HepG2 (cell line): Measurements from ENCODE around the gene TRIM74. TPM values are rescaled to one million over a fixed set of nuclear protein-coding genes. Genes with fewer than 3 reads are reported as not detected.
A peak's percentile ranks its signal among the peaks of the same experiment; 100 is the strongest.

Experiments used
- ATF1 ChIP-seq: IDR thresholded peaks from 2 replicates; pipeline ENCODE4 v1.6.1; 2016; ENCODE audit warnings: mild to moderate bottlenecking, control low read depth
- CREB1 ChIP-seq, 2 experiments: fragments of 450-650 bp in 1 of 2; IDR thresholded peaks; 2 replicates each; pipeline ENCODE4 v1.6.1; 2016 to 2017; ENCODE audit warnings: control low read depth in 1 of 2, mild to moderate bottlenecking in 1 of 2, missing compliant biosample characterization in 1 of 2, missing genetic modification characterization in 1 of 2
- FOXJ3 ChIP-seq: sonication (generic); formaldehyde crosslinking; IDR thresholded peaks from 2 replicates; pipeline ENCODE4 v1.4.0; 2020; ENCODE audit warnings: missing genetic modification reagents, mild to moderate bottlenecking, borderline replicate concordance
- GTF2F1 ChIP-seq: fragments of 150-350 bp; IDR thresholded peaks from 2 replicates; pipeline ENCODE4 v1.6.1; 2014; ENCODE audit warnings: low read length
- KLF13 ChIP-seq: sonication (generic); formaldehyde crosslinking; IDR thresholded peaks from 2 replicates; pipeline ENCODE4 v1.4.0; 2020; ENCODE audit warnings: mild to moderate bottlenecking, missing genetic modification reagents
- MTA1 ChIP-seq: sonication (generic); formaldehyde crosslinking; IDR thresholded peaks from 2 replicates; pipeline ENCODE4 v1.4.0; 2020; ENCODE audit warnings: missing genetic modification reagents, mild to moderate bottlenecking, borderline replicate concordance
- MXD4 ChIP-seq: IDR thresholded peaks from 2 replicates; pipeline ENCODE4 v1.6.1; 2016; ENCODE audit warnings: mild to moderate bottlenecking, missing biosample characterization, missing genetic modification reagents
- NCOA5 ChIP-seq: sonication (generic); formaldehyde crosslinking; IDR thresholded peaks from 2 replicates; pipeline ENCODE4 v1.4.0; 2020; ENCODE audit warnings: missing genetic modification reagents
- NFYC ChIP-seq: IDR thresholded peaks from 2 replicates; pipeline ENCODE4 v1.6.1; 2016; ENCODE audit warnings: missing genetic modification reagents, missing compliant biosample characterization
- PHF20 ChIP-seq: sonication (generic); formaldehyde crosslinking; IDR thresholded peaks from 2 replicates; pipeline ENCODE4 v1.5.0; 2020; ENCODE audit warnings: mild to moderate bottlenecking, missing genetic modification reagents
- POLR2AphosphoS2 ChIP-seq: IDR thresholded peaks from 2 replicates; pipeline ENCODE4 v1.6.1; 2011; ENCODE audit warnings: low read depth, low read length, improper control_type of control experiment
- SALL2 ChIP-seq: sonication (generic); formaldehyde crosslinking; IDR thresholded peaks from 2 replicates; pipeline ENCODE4 v1.8.1; 2023; ENCODE audit warnings: mild to moderate bottlenecking, missing genetic modification reagents, inconsistent platforms
- SMARCE1 ChIP-seq: fragments of 450-650 bp; IDR thresholded peaks from 2 replicates; pipeline ENCODE4 v1.6.1; 2017; ENCODE audit warnings: borderline replicate concordance
- SRY ChIP-seq: sonication (generic); formaldehyde crosslinking; IDR thresholded peaks from 2 replicates; pipeline ENCODE4 v1.8.0; 2022; ENCODE audit warnings: mild to moderate bottlenecking, missing genetic modification reagents
- ZIK1 ChIP-seq: sonication (generic); formaldehyde crosslinking; IDR thresholded peaks from 2 replicates; pipeline ENCODE4 v1.5.0; 2020; ENCODE audit warnings: mild to moderate bottlenecking, low read depth, missing genetic modification reagents, borderline replicate concordance
- ZMYM2 ChIP-seq: sonication (generic); formaldehyde crosslinking; IDR thresholded peaks from 2 replicates; pipeline ENCODE4 v1.8.0; 2022; ENCODE audit warnings: mild to moderate bottlenecking, missing genetic modification reagents
- ZNF333 ChIP-seq: sonication (generic); formaldehyde crosslinking; IDR thresholded peaks from 2 replicates; pipeline ENCODE4 v1.4.0; 2020; ENCODE audit warnings: mild to moderate bottlenecking, missing genetic modification reagents, borderline replicate concordance
- ZNF383 ChIP-seq: sonication (generic); formaldehyde crosslinking; IDR thresholded peaks from 2 replicates; pipeline ENCODE4 v1.4.0; 2020; ENCODE audit warnings: missing genetic modification reagents, mild to moderate bottlenecking, borderline replicate concordance
- ZNF451 ChIP-seq: sonication (generic); formaldehyde crosslinking; IDR thresholded peaks from 2 replicates; pipeline ENCODE4 v1.5.0; 2020; ENCODE audit warnings: mild to moderate bottlenecking, missing genetic modification reagents
- ZNF558 ChIP-seq: sonication (generic); formaldehyde crosslinking; IDR thresholded peaks from 2 replicates; pipeline ENCODE4 v1.9.0; 2022; ENCODE audit warnings: mild to moderate bottlenecking, missing genetic modification reagents, borderline replicate concordance
- ZNF567 ChIP-seq: sonication (generic); formaldehyde crosslinking; IDR thresholded peaks from 2 replicates; pipeline ENCODE4 v1.8.1; 2023; ENCODE audit warnings: mild to moderate bottlenecking, missing genetic modification reagents, borderline replicate concordance
- polyA plus RNA-seq, 8 experiments: library from polyadenylated mRNA; depleted of rRNA in 3 of 8; stranded (reverse) in 7 of 8; unstranded in 1 of 8; fragments of >200 nt; fragmentation: Illumina TruSeq in 4 of 8; extraction: Trizol in 4 of 8; gene quantifications; 2 replicates each; pipeline versions ENCODE4 v1.2.1 to v1.2.3, GENCODE V29; 2011 to 2016; ENCODE audit warnings: low read depth in 4 of 8, missing spikeins in 1 of 8, mixed read lengths in 1 of 8; ENCODE audit not compliant: insufficient read depth in 1 of 8
- total RNA-seq, 5 experiments: library from RNA; depleted of rRNA; stranded (reverse); fragments of >200 nt; fragmentation: Illumina TruSeq; extraction: Trizol; gene quantifications; 2 replicates each; pipeline ENCODE4 v1.2.3, GENCODE V29; 2016; ENCODE audit warnings: low read depth in 1 of 5
- TF ChIP-seq, protein P1 (sequence below): sonication (generic); formaldehyde crosslinking; IDR thresholded peaks from 2 replicates; pipeline ENCODE4 v1.8.0; 2022; ENCODE audit warnings: low read depth, missing genetic modification reagents
- TF ChIP-seq, protein P2 (sequence below): IDR thresholded peaks from 2 replicates; pipeline ENCODE4 v1.6.1; 2016; ENCODE audit warnings: missing genetic modification reagents, missing compliant biosample characterization
- TF ChIP-seq, protein P3 (sequence below): sonication (generic); formaldehyde crosslinking; IDR thresholded peaks from 2 replicates; pipeline ENCODE4 v1.4.0; 2020; ENCODE audit warnings: missing genetic modification reagents
- TF ChIP-seq, protein P4 (sequence below): sonication (generic); formaldehyde crosslinking; IDR thresholded peaks from 2 replicates; pipeline ENCODE4 v1.4.0; 2020; ENCODE audit warnings: mild to moderate bottlenecking, low read depth, missing genetic modification reagents
- TF ChIP-seq, protein P5 (sequence below): sonication (generic); formaldehyde crosslinking; IDR thresholded peaks from 2 replicates; pipeline ENCODE4 v1.5.0; 2020; ENCODE audit warnings: missing genetic modification reagents, mild to moderate bottlenecking, borderline replicate concordance

Gene TRIM74
- total and polyA plus RNA-seq, 2 of the 13 experiments (the other 11 are each of a cell fraction or from before 2014, with no cell fraction given), result 0.51 to 1.4 TPM

DNA sequence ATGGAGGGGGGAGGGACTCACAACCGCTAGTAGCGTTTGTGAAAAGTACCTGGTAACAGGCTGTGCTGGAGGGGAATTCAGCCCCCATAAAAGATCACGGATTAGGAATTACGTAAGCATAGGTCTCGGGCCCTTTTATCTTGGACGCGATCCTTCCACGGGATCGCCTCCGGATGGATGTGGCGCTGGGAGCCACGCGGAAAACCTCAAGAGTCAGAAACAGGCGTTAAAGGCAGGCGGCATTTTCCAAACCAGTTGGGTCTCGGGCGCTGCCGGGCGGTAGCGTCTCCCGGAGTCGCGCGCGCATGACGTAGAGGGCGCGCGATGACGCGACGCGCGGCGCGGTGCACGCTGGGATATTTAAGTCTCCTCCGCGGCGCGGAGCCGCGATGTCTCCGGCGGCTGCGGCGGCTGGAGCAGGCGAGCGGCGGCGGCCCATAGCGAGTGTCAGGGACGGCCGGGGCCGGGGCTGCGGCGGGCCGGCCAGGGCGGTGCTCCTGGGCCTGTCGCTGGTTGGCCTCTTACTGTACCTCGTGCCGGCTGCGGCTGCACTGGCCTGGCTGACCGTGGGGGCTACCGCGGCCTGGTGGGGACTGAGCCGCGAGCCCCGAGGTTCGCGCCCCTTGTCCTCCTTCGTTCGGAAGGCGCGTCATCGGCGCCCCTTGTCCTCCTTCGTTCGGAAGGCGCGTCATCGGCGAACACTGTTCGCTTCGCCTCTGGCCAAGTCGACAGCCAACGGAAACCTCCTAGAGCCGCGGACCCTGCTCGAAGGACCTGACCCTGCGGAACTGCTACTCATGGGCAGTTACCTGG, 44.3 kb downstream of the TRIM74 start, which contains the start of gene POM121 (continued):
- TF ChIP-seq POLR2AphosphoS2 (peak; percentile 44; the same call in 1 of the 2 replicates), ZNF567 (CRISPR knock-in tag) (no peak), NCOA5 (no peak), ZMYM2 (CRISPR knock-in tag) (no peak), ATF1 (CRISPR knock-in tag) (peak; percentile 98), SALL2 (CRISPR knock-in tag) (peak; percentile 76), ZNF558 (CRISPR knock-in tag) (no peak), GTF2F1 (no peak), ZNF383 (CRISPR knock-in tag) (no peak), MTA1 (CRISPR knock-in tag) (peak; percentile 68; the same call in 1 of the 2 replicates), ZNF451 (CRISPR knock-in tag) (no peak), NFYC (CRISPR knock-in tag) (peak; percentile 31; the same call in 1 of the 2 replicates), PHF20 (peak; percentile 92), SMARCE1 (no peak), ZNF333 (CRISPR knock-in tag) (no peak; the same call in 1 of the 2 replicates), CREB1 (IDR thresholded peaks at IDR 0.05) (peak; percentile 98), CREB1 (CRISPR knock-in tag; IDR thresholded peaks at IDR 0.05) (peak; percentile 97), ZIK1 (CRISPR knock-in tag) (no peak), MXD4 (CRISPR knock-in tag) (peak; percentile 80; the same call in 1 of the 2 replicates), KLF13 (CRISPR knock-in tag) (0 out of 2 replicates have a peak, but pooled peaks have one; percentile 44), SRY (CRISPR knock-in tag) (no peak), FOXJ3 (CRISPR knock-in tag) (no peak)
- TF ChIP-seq, protein P1, sequence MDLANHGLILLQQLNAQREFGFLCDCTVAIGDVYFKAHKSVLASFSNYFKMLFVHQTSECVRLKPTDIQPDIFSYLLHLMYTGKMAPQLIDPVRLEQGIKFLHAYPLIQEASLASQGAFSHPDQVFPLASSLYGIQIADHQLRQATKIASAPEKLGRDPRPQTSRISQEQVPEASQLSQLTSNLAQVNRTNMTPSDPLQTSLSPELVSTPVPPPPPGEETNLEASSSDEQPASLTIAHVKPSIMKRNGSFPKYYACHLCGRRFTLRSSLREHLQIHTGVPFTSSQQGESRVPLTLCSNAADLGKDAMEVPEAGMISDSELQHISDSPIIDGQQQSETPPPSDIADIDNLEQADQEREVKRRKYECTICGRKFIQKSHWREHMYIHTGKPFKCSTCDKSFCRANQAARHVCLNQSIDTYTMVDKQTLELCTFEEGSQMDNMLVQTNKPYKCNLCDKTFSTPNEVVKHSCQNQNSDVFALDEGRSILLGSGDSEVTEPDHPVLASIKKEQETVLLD, result no peak
- TF ChIP-seq, protein P2, sequence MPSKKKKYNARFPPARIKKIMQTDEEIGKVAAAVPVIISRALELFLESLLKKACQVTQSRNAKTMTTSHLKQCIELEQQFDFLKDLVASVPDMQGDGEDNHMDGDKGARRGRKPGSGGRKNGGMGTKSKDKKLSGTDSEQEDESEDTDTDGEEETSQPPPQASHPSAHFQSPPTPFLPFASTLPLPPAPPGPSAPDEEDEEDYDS, result 0 out of 2 replicates have a peak, but pooled peaks have one; percentile 38
- TF ChIP-seq, protein P3, sequence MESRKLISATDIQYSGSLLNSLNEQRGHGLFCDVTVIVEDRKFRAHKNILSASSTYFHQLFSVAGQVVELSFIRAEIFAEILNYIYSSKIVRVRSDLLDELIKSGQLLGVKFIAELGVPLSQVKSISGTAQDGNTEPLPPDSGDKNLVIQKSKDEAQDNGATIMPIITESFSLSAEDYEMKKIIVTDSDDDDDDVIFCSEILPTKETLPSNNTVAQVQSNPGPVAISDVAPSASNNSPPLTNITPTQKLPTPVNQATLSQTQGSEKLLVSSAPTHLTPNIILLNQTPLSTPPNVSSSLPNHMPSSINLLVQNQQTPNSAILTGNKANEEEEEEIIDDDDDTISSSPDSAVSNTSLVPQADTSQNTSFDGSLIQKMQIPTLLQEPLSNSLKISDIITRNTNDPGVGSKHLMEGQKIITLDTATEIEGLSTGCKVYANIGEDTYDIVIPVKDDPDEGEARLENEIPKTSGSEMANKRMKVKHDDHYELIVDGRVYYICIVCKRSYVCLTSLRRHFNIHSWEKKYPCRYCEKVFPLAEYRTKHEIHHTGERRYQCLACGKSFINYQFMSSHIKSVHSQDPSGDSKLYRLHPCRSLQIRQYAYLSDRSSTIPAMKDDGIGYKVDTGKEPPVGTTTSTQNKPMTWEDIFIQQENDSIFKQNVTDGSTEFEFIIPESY, result 0 out of 2 replicates have a peak, but pooled peaks have one; percentile 15
- TF ChIP-seq, protein P4, sequence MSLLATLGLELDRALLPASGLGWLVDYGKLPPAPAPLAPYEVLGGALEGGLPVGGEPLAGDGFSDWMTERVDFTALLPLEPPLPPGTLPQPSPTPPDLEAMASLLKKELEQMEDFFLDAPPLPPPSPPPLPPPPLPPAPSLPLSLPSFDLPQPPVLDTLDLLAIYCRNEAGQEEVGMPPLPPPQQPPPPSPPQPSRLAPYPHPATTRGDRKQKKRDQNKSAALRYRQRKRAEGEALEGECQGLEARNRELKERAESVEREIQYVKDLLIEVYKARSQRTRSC (CRISPR knock-in tag), result no peak
- TF ChIP-seq, protein P5, sequence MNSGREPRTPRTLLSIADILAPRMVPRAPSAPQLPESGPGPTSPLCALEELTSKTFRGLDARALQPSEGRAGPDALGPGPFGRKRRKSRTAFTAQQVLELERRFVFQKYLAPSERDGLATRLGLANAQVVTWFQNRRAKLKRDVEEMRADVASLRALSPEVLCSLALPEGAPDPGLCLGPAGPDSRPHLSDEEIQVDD, result no peak
